SH-SY5Y (cell line): Measurements from ENCODE around the gene SPATA17.

Experiments
- GATA2 ChIP-seq: IDR thresholded peaks from 2 replicates; pipeline ENCODE4 v1.6.1; 2011; ENCODE audit warnings: mild to moderate bottlenecking, low read depth, low read length
- GATA3 ChIP-seq: IDR thresholded peaks from 2 replicates; pipeline ENCODE4 v1.6.1; 2011; ENCODE audit warnings: low read depth, mild to moderate bottlenecking, low read length, moderate library complexity

GRCh38 chr1:217867446-217867995 lies 236.4 kb downstream of the SPATA17 start:
- no peak for TF ChIP-seq GATA2
- TF ChIP-seq GATA3: no peak
